Neutrophil (primary cell): ENCODE data around the gene SLC35B1.
"Not testable (repeated sequence)": the region's sequence is repeated elsewhere in the genome, so short reads cannot be mapped to it uniquely, and the experiment has no call there.

Source experiments
- H3K27ac ChIP-seq: fragments of 200-600 bp; sonication (generic); 2 replicates; pipeline ENCODE4 v1.5.1; 2016; ENCODE audit warnings: mild to moderate bottlenecking, moderate library complexity
- H3K27me3 ChIP-seq: fragments of 200-600 bp; sonication (generic); 2 replicates; pipeline ENCODE4 v1.6.0; 2016; ENCODE audit warnings: mild to moderate bottlenecking
- H3K36me3 ChIP-seq: fragments of 200-600 bp; sonication (generic); 2 replicates; pipeline ENCODE4 v1.5.1; 2017
- H3K4me1 ChIP-seq, 2 experiments: fragments of 200-600 bp in 1 of 2; sonication (generic) in 1 of 2; 1 replicate in 1 of 2; 2 replicates in 1 of 2; pipeline versions ENCODE4 v1.5.1 to v1.6.1; 2013 to 2016; ENCODE audit warnings: low read depth in 1 of 2, low read length in 1 of 2, mild to moderate bottlenecking in 1 of 2, moderate library complexity in 1 of 2; ENCODE audit not compliant: control insufficient read depth in 1 of 2, insufficient read depth in 1 of 2
- H3K4me3 ChIP-seq, 2 experiments: fragments of 200-600 bp in 1 of 2; sonication (generic) in 1 of 2; 1 replicate in 1 of 2; 2 replicates in 1 of 2; pipeline ENCODE4 v1.5.1; 2013 to 2016; ENCODE audit warnings: low read depth in 1 of 2, low read length in 1 of 2, mild to moderate bottlenecking in 1 of 2, moderate library complexity in 1 of 2
- H3K9me3 ChIP-seq: fragments of 200-600 bp; sonication (generic); 2 replicates; pipeline ENCODE4 v1.5.1; 2016
- CTCF ChIP-seq: fragments of 200-600 bp; sonication (generic); IDR thresholded peaks from 2 replicates; pipeline ENCODE4 v1.5.1; 2016; ENCODE audit warnings: antibody characterized with exemption

Gene SLC35B1

DNA sequence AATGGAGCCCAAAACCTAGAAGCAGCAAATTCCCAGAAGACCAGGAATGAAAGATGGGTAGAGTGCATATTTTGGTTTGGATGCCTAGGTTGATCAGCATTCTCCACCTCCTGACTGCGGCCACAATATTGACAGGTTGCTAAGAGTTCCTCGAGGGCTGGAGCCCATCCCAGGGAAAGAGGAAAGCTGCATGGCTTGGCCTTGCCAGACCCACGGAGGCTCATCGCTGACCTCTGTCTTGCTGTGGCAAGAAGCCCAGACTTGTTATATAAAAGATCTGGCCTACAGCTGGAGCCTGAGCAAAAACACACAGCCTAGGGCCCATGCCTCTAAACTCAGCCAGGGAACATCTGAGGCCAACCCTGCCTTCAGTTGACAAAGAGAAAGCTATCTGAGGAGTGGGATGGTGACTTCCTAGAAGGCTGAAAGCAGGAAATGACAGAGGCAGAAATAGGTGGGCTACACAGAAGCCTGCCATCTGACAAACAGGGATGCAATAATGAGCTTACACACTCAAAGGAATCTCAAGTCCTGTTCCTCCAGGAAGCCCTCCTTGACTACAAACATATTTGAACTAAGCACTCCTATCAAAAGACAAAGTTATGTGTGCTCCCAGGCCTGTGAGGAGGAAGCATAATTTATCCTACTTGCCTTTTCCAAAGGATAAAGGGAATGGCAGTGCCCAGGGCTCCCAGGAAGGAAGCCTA lies 22.5 kb upstream of the SLC35B1 start:
- Histone ChIP-seq H3K4me3 (no peak overlapping the region), H3K27me3 (no peaks in the 10 kb centered on the region), H3K36me3 (peaks cover 3% of the 10 kb centered on the region), H3K4me1 (peaks cover 15 to 34% of the 10 kb centered on the region in 2 experiments), H3K9me3 (no peaks in the 10 kb centered on the region), H3K27ac (no peak overlapping the region)
- no peak for TF ChIP-seq CTCF

GRCh38 chr17:49729069-49729468 lies 21.3 kb upstream of the SLC35B1 start:
- H3K36me3 ChIP-seq: peaks cover 5% of the 10 kb centered on the region
- no peak for TF ChIP-seq CTCF
- H3K4me1 ChIP-seq: peaks cover 7 to 22% of the 10 kb centered on the region in 2 experiments

GRCh38 chr17:49728425-49728824 lies 20.7 kb upstream of the SLC35B1 start:
- no peak for TF ChIP-seq CTCF
- peaks cover 5% of the 10 kb centered on the region for H3K36me3 ChIP-seq
- peaks cover 7 to 21% of the 10 kb centered on the region in 2 experiments for H3K4me1 ChIP-seq
- H3K4me3 ChIP-seq: no peak overlapping the region
- H3K27ac ChIP-seq: peak overlapping the region; percentile 78
- no peaks in the 10 kb centered on the region for H3K9me3 ChIP-seq
- no peaks in the 10 kb centered on the region for H3K27me3 ChIP-seq

More at GRCh38 chr17:49729069-49729468, 21.3 kb upstream of the SLC35B1 start:
- no peaks in the 10 kb centered on the region for H3K27me3 ChIP-seq
- no peaks in the 10 kb centered on the region for H3K9me3 ChIP-seq
- no peak overlapping the region for H3K4me3 ChIP-seq
- peak overlapping the region; percentile 78 for H3K27ac ChIP-seq

DNA sequence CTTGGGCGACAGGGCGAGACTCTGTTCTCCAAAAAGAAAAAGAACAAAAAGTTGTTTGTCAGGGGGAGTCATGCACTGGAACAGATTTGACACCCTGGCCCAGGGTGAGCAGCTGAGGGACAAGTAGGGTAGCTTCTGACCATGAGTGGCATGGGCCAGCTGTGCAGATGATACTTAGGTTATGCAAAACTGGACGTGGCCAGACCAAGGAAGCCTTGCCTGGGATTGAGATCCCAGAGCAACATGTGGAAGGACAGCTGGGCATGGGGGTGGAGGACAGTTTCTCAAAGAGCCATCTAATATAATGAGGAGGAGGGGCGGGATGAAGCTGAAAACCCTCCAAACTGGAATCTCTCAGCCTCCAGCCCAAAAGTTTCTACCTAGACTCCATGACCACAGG lies 19.6 kb upstream of the SLC35B1 start:
- Histone ChIP-seq H3K27me3 (no peaks in the 10 kb centered on the region), H3K4me1 (peaks cover 4 to 17% of the 10 kb centered on the region in 2 experiments), H3K27ac (no peak overlapping the region), H3K4me3 (no peak overlapping the region), H3K36me3 (peaks cover 8% of the 10 kb centered on the region), H3K9me3 (no peaks in the 10 kb centered on the region)
- TF ChIP-seq CTCF: no peak

GRCh38 chr17:49725452-49726130 lies 17.8 kb upstream of the SLC35B1 start:
- Histone ChIP-seq H3K27ac (no peak overlapping the region), H3K9me3 (no peaks in the 10 kb centered on the region), H3K4me3 (no peak overlapping the region), H3K36me3 (peaks cover 23% of the 10 kb centered on the region), H3K27me3 (no peaks in the 10 kb centered on the region), H3K4me1 (peaks cover 4 to 16% of the 10 kb centered on the region in 2 experiments)
- no peak for TF ChIP-seq CTCF

DNA sequence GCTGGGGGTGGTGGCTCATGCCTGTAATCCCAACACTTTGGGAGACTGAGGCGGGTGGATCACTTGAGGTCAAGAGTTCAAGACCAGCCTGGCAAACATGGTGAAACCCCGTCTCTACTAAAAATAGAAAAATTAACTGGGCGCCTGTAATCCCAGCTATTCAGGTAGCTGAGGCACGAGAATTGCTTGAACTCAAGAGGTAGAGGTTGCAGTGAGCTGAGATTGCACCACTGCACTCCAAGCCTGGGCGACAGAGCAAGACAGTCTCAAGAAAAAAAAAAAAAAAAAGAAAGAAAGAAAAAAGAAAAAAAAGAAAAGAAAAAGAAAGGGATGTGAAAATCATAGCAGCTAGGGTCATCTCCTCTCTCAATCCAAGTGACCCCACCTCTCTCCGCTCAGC lies 16.8 kb upstream of the SLC35B1 start:
- H3K36me3 ChIP-seq: peaks cover 34% of the 10 kb centered on the region
- H3K4me3 ChIP-seq, H3K9me3 ChIP-seq, H3K27ac ChIP-seq, H3K27me3 ChIP-seq: not testable (repeated sequence)
- H3K4me1 ChIP-seq: peaks cover 4 to 16% of the 10 kb centered on the region in 2 experiments
